ENCODE results near the gene TRIM33. TPM values are rescaled to one million over a fixed set of nuclear protein-coding genes. Genes with fewer than 3 reads are reported as not detected.

The TRIM33 gene
- total and polyA plus RNA-seq, 2 of the 8 experiments (the other 6 are each of a cell fraction or from before 2014, with no cell fraction given) = 17.1 to 52.3 TPM

DNA sequence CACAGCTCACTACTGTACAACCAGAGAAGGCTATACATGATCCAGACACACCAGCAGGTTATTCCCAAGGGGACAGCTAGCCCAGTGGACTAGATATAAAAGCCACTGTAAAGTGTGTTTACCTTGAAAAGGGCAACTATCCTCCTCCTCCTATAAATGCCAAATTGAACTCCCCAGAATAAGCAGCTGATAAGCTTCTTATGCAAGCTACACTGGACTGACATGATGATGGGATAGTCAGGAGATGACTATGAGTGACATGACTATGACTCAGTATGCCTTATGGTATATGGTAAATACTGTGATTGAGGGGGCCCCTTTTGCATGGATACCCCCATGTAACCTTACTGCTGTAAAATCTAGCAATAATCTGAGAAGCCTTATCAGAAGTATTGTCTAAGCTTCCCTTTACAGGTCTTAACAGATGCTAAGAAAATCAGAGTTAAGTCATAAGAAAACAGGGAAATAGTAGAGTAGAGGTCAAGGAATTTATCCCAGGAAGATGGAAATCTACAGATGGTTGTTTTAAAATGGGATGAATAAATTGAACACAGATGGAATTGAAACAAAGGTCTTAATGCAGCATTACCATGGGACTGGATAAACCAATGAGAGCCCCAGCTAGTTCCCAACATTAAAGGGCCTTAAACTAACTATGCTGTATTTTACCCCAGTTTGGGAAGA, 55.8 kb downstream of the TRIM33 start (continued):
- TF ChIP-seq E2F6 (IDR thresholded peaks at IDR 0.05) = no peak
- no peak for TF ChIP-seq BACH1 (IDR thresholded peaks at IDR 0.05; ENCODE audit: low read length)
- no peak for TF ChIP-seq NANOG (IDR thresholded peaks at IDR 0.05; ENCODE audit: insufficient read depth, low read depth, low read length, poor library complexity, severe bottlenecking)
- no peak for TF ChIP-seq JUN (IDR thresholded peaks at IDR 0.05; ENCODE audit: low read depth, low read length)
- TF ChIP-seq EGR1 (IDR thresholded peaks at IDR 0.05; ENCODE audit: borderline replicate concordance, low read depth, low read length) = no peak
- no peak for TF ChIP-seq RAD21 (IDR thresholded peaks at IDR 0.05 in 1 of 2, conservative IDR thresholded peaks at IDR 0.05 in 1 of 2; ENCODE audit: low read depth in 2 of 2, low read length in 2 of 2)
- TF ChIP-seq CEBPB (IDR thresholded peaks at IDR 0.05; ENCODE audit: low read depth, low read length) = no peak
- TF ChIP-seq YY1 (IDR thresholded peaks at IDR 0.05; ENCODE audit: low read depth, low read length) = no peak
